ENCODE data around the gene NOL3. TPM values are rescaled to one million over a fixed set of nuclear protein-coding genes. Genes with fewer than 3 reads are reported as not detected.
A peak's percentile ranks its signal among the peaks of the same experiment; 100 is the strongest.

The NOL3 gene
- total RNA-seq, 1 donor from 2014 or later = 5.8 TPM

GRCh38 chr16:67162506-67163163 is 7.7 kb upstream of the NOL3 start:
- H3K36me3 Mint-ChIP-seq (ENCODE audit: low read depth) = no peaks in the 10 kb centered on the region
- H3K9me3 Mint-ChIP-seq = no peaks in the 10 kb centered on the region
- peaks cover 15% of the 10 kb centered on the region for H3K4me1 Mint-ChIP-seq
- no peak for DNase-seq (ENCODE audit: low read depth, low spot score)
- peaks cover 97% of the 10 kb centered on the region for H3K27me3 Mint-ChIP-seq (ENCODE audit: low read depth)
- H3K4me3 Mint-ChIP-seq = peak overlapping the region; percentile 64
- TF ChIP-seq CTCF (conservative IDR thresholded peaks at IDR 0.05) = no peak
- H3K27ac Mint-ChIP-seq (ENCODE audit: unreplicated experiment) = no peak overlapping the region

- no peak for DNase-seq (ENCODE audit: low read depth, low spot score)
- peaks cover 97% of the 10 kb centered on the region for H3K27me3 Mint-ChIP-seq (ENCODE audit: low read depth)
- no peak overlapping the region for H3K27ac Mint-ChIP-seq (ENCODE audit: unreplicated experiment)
- H3K4me1 Mint-ChIP-seq = peaks cover 15% of the 10 kb centered on the region
- H3K9me3 Mint-ChIP-seq = no peaks in the 10 kb centered on the region
- no peak for TF ChIP-seq CTCF (conservative IDR thresholded peaks at IDR 0.05)
- peak overlapping the region; percentile 47 for H3K4me3 Mint-ChIP-seq
- H3K36me3 Mint-ChIP-seq (ENCODE audit: low read depth) = no peaks in the 10 kb centered on the region
These were observed 7.0 kb upstream of the NOL3 start for GRCh38 chr16:67163164-67163998.

GRCh38 chr16:67163999-67164558 is 6.3 kb upstream of the NOL3 start:
- no peak for DNase-seq (ENCODE audit: low read depth, low spot score)
- H3K4me1 Mint-ChIP-seq = peaks cover 9% of the 10 kb centered on the region
- no peaks in the 10 kb centered on the region for H3K36me3 Mint-ChIP-seq (ENCODE audit: low read depth)
- H3K9me3 Mint-ChIP-seq = no peaks in the 10 kb centered on the region
- no peak overlapping the region for H3K27ac Mint-ChIP-seq (ENCODE audit: unreplicated experiment)
- no peak for TF ChIP-seq CTCF (conservative IDR thresholded peaks at IDR 0.05)
- H3K4me3 Mint-ChIP-seq = peak overlapping the region; percentile 54
- peaks cover 97% of the 10 kb centered on the region for H3K27me3 Mint-ChIP-seq (ENCODE audit: low read depth)

- peak within 1 kb of the TSS; percentile 57 for H3K4me3 Mint-ChIP-seq
- peaks cover 97% of the 10 kb centered on the region for H3K27me3 Mint-ChIP-seq (ENCODE audit: low read depth)
- no peaks in the 10 kb centered on the region for H3K9me3 Mint-ChIP-seq
- H3K27ac Mint-ChIP-seq (ENCODE audit: unreplicated experiment) = no peak within 1 kb of the TSS
- no peaks in the 10 kb centered on the region for H3K36me3 Mint-ChIP-seq (ENCODE audit: low read depth)
- DNase-seq (ENCODE audit: low read depth, low spot score) = no peak
- no peak for TF ChIP-seq CTCF (conservative IDR thresholded peaks at IDR 0.05)
- peaks cover 8% of the 10 kb centered on the region for H3K4me1 Mint-ChIP-seq
These were observed 5.7 kb upstream of the NOL3 start, which contains the start of gene HSF4 for GRCh38 chr16:67164599-67165061. TSS of gene HSF4 (plus strand) at chr16:67164745. CDS start at chr16:67164812, 67 bp downstream.

- H3K4me1 Mint-ChIP-seq = peaks cover 14% of the 10 kb centered on the region
- no peak for DNase-seq (ENCODE audit: low read depth, low spot score)
- no peak overlapping the region for H3K27ac Mint-ChIP-seq (ENCODE audit: unreplicated experiment)
- TF ChIP-seq CTCF (conservative IDR thresholded peaks at IDR 0.05) = no peak
- H3K9me3 Mint-ChIP-seq = no peaks in the 10 kb centered on the region
- no peaks in the 10 kb centered on the region for H3K36me3 Mint-ChIP-seq (ENCODE audit: low read depth)
- H3K4me3 Mint-ChIP-seq = peak overlapping the region; percentile 57
- peaks cover 96% of the 10 kb centered on the region for H3K27me3 Mint-ChIP-seq (ENCODE audit: low read depth)
These were observed 4.9 kb upstream of the NOL3 start for GRCh38 chr16:67165121-67166078.

Measured in neural crest cell (in vitro differentiated cells).